Heart left ventricle (tissue), 16 donors: ENCODE measurements around the gene ALPP. TPM values are rescaled to one million over a fixed set of nuclear protein-coding genes. Genes with fewer than 3 reads are reported as not detected.
"Not testable (repeated sequence)": the region's sequence is repeated elsewhere in the genome, so short reads cannot be mapped to it uniquely, and the experiment has no call there.

ENCODE experiments used
- ATAC-seq, 4 donors: fragments of 200-7000 bp; cut with Tn5 transposase; one replicate each; pipeline ENCODE4 v1.9.1; 2020 to 2022; ENCODE audit warnings: moderate library complexity in 4 of 4, mild to moderate bottlenecking in 3 of 4, moderate number of reproducible peaks in 1 of 4
- DNase-seq, 5 donors: peaks; one replicate each; pipeline ENCODE4 v3.0.0-alpha.2; 2020
- H3K27ac ChIP-seq, 12 donors: fragments of 200-600 bp; sonication (generic) in 4 of 12; one replicate each; pipeline versions ENCODE4 v1.5.0 to v1.8.0; 2016 to 2022; ENCODE audit warnings: mild to moderate bottlenecking in 2 of 12
- H3K27me3 ChIP-seq, 9 donors: fragments of 200-600 bp; sonication (generic) in 2 of 9; one replicate each; pipeline versions ENCODE4 v1.5.1 to v1.8.0; 2016 to 2022; ENCODE audit warnings: mild to moderate bottlenecking in 3 of 9
- H3K36me3 ChIP-seq, 9 donors: fragments of 200-600 bp; sonication (generic) in 2 of 9; one replicate each; pipeline versions ENCODE4 v1.5.0 to v1.8.0; 2018 to 2022; ENCODE audit warnings: mild to moderate bottlenecking in 2 of 9
- H3K4me1 ChIP-seq, 12 donors: fragments of 200-600 bp; sonication (generic) in 4 of 12; one replicate each; pipeline versions ENCODE4 v1.5.0 to v1.8.0; 2016 to 2022; ENCODE audit warnings: mild to moderate bottlenecking in 3 of 12
- H3K4me3 ChIP-seq, 12 donors: fragments of 200-600 bp; sonication (generic) in 4 of 12; one replicate each; pipeline versions ENCODE4 v1.5.0 to v1.8.0; 2017 to 2022; ENCODE audit warnings: mild to moderate bottlenecking in 9 of 12, moderate library complexity in 4 of 12
- H3K9me3 ChIP-seq, 12 donors: fragments of 200-600 bp; sonication (generic) in 4 of 12; one replicate each; pipeline versions ENCODE4 v1.5.0 to v1.8.0; 2016 to 2022; ENCODE audit warnings: mild to moderate bottlenecking in 1 of 12
- CTCF ChIP-seq, 12 donors: fragments of 200-600 bp; sonication (generic) in 4 of 12; IDR thresholded peaks; one replicate each; pipeline versions ENCODE4 v1.5.0 to v1.8.0; 2018 to 2022; ENCODE audit warnings: antibody characterized with exemption in 12 of 12, mild to moderate bottlenecking in 5 of 12
- POLR2A ChIP-seq, 2 donors: fragments of 450-650 bp; IDR thresholded peaks; one replicate each; pipeline ENCODE4 v1.6.1; 2017; ENCODE audit warnings: antibody characterized with exemption in 2 of 2, mild to moderate bottlenecking in 2 of 2, moderate library complexity in 2 of 2
- WGBS, 4 donors: extraction: QIAGEN DNeasy Blood & Tissue Kit in 2 of 4; methylation state at CpG; one replicate each; pipeline versions ENCODE4 v1.1.5 to v1.1.7; 2013 to 2018; 5-methylcytosine and 5-hydroxymethylcytosine counted together
- intact Hi-C, 10 donors: fragments of 100-400 bp; cut with DNase I; formaldehyde crosslinking; loops; one replicate each; pipeline versions ENCODE4 v1.11.1 to v1.14.2; 2022
- polyA plus RNA-seq, 2 donors: library from polyadenylated mRNA; stranded (reverse); fragments of 200-250 nt; gene quantifications; one replicate each; pipeline ENCODE4 v1.2.3, GENCODE V29; 2013
- total RNA-seq, 9 donors: library from RNA; depleted of rRNA in 2 of 9; stranded (reverse); fragments of >200 nt in 2 of 9; fragmentation: NEBNext Ultra II Directional in 3 of 9; extraction: Animal tissue kit (Norgen Biotek cat#: 25700) in 3 of 9; gene quantifications; one replicate each; pipeline versions ENCODE4 v1.1.0 to v1.2.4, GENCODE V29; 2016 to 2023
- donor health status: ischemic (EF 13 %, LVEDD 7.1; RV severe dilation, severe dysfunction).
- donor health status: healthy with polysubstance abuse.
- donor health status: DM: no; HTN: yes; CAD: no.
- donor health status: DM: no; HTN: no; CAD: no.
- donor health status: ischemic (EF 25% LVEDD 6.9; RV normal size, moderate dysfunction).
- donor health status: ischemic (EF 25% LVEDD 5.7; RV mildly dilated, moderate dysfunction).
- donor health status: healthy.
- donor health status: DM: yes; HTN: yes; CAD: no.
- donor health status: ischemic (EF 35%, LVEDD 5.7; RV mildly dilated, moderate dysfunction).
- donor health status: nonischemic (EF 11% LVEDD 7.7; RV severe dilation, severe dysfunction).
- donor health status: DM: yes; HTN: yes; CAD: no.
- donor health status: PGD.
- donor health status: ischemic (EF 29% LVEDD 5.4; RV normal size, mild dysfunction).
- donor health status: nonischemic (EF 23%, LVEDD 6.1; RV moderate dilation, normal function).

The ALPP gene
- total and polyA plus RNA-seq, 11 donors = not detected

GRCh38 chr2:232335206-232335858, 43.2 kb upstream of the ALPP start:
- WGBS, 4 donors = 60 to 83% (median 66%) methylated on average over 6 to 15 of the region's 15 CpGs
- peak in 4 of 5 donors; percentile 10 to 56 (median 16) for DNase-seq
- intact Hi-C loops = loop anchor here in 2 of 10 donors (10.0 kb wide), 2 partner anchors 99 to 109 kb away; no protein-coding TSS in a partner anchor
- not testable (repeated sequence) for H3K27me3 ChIP-seq, H3K4me3 ChIP-seq, H3K4me1 ChIP-seq, H3K9me3 ChIP-seq, H3K27ac ChIP-seq, ATAC-seq
- peak; percentile 31 to 59 (median 43) for TF ChIP-seq CTCF (IDR thresholded peaks at IDR 0.05)
- H3K36me3 ChIP-seq = peaks cover 0 to 13% (median 0%) of the 10 kb centered on the region in 9 donors

GRCh38 chr2:232335859-232336215, 42.7 kb upstream of the ALPP start:
- WGBS, 4 donors = 89 to 97% (median 95%) methylated on average over 4 of the region's 4 CpGs
- H3K4me1 ChIP-seq = peaks cover 0 to 8% (median 0%) of the 10 kb centered on the region in 12 donors
- DNase-seq = peak in 3 of 5 donors; percentile 10 to 46 (median 17)
- peaks cover 0 to 13% (median 0%) of the 10 kb centered on the region in 9 donors for H3K36me3 ChIP-seq
- ATAC-seq = no peak
- intact Hi-C loops = loop anchor here in 2 of 10 donors (10.0 kb wide), 2 partner anchors 99 to 109 kb away; no protein-coding TSS in a partner anchor
- H3K9me3 ChIP-seq = no peaks in the 10 kb centered on the region
- H3K27ac ChIP-seq = no peak overlapping the region
- H3K27me3 ChIP-seq = no peaks in the 10 kb centered on the region
- H3K4me3 ChIP-seq = no peak overlapping the region
- TF ChIP-seq CTCF (IDR thresholded peaks at IDR 0.05) (no peak), POLR2A (IDR thresholded peaks at IDR 0.05) (no peak)

GRCh38 chr2:232336241-232336736, 42.3 kb upstream of the ALPP start:
- TF ChIP-seq CTCF (IDR thresholded peaks at IDR 0.05) = no peak
- no peak for TF ChIP-seq POLR2A (IDR thresholded peaks at IDR 0.05)
- Histone ChIP-seq H3K4me1 (peaks cover 0 to 5% (median 0%) of the 10 kb centered on the region in 12 donors), H3K36me3 (peaks cover 0 to 13% (median 0%) of the 10 kb centered on the region in 9 donors), H3K27ac (no peak overlapping the region), H3K27me3 (no peaks in the 10 kb centered on the region), H3K4me3 (no peak overlapping the region), H3K9me3 (no peaks in the 10 kb centered on the region)
- peak in 3 of 5 donors; percentile 4 to 34 (median 12) for DNase-seq
- 90 to 96% (median 94%) methylated on average over 13 to 15 of the region's 15 CpGs for WGBS, 4 donors
- intact Hi-C loops = loop anchor here in 2 of 10 donors (10.0 kb wide), 2 partner anchors 99 to 109 kb away; no protein-coding TSS in a partner anchor
- ATAC-seq = no peak

GRCh38 chr2:232336981-232337720, 41.4 kb upstream of the ALPP start:
- Histone ChIP-seq H3K36me3 (peaks cover 0 to 13% (median 0%) of the 10 kb centered on the region in 9 donors), H3K4me1 (no peaks in the 10 kb centered on the region), H3K9me3 (no peaks in the 10 kb centered on the region), H3K27me3 (no peaks in the 10 kb centered on the region), H3K27ac (no peak overlapping the region), H3K4me3 (no peak overlapping the region)
- ATAC-seq (no peak), DNase-seq (peak in 3 of 5 donors; percentile 8 to 53 (median 11))
- intact Hi-C loops = loop anchor here in 2 of 10 donors (10.0 kb wide), 2 partner anchors 98 to 108 kb away; no protein-coding TSS in a partner anchor
- TF ChIP-seq CTCF (IDR thresholded peaks at IDR 0.05) (no peak), POLR2A (IDR thresholded peaks at IDR 0.05) (no peak)
- 86 to 90% (median 88%) methylated on average over 13 to 18 of the region's 18 CpGs for WGBS, 4 donors

- ATAC-seq, H3K4me3 ChIP-seq, H3K27me3 ChIP-seq, H3K4me1 ChIP-seq, H3K9me3 ChIP-seq, H3K27ac ChIP-seq: not testable (repeated sequence)
- 90 to 95% (median 93%) methylated on average over 3 to 13 of the region's 16 CpGs for WGBS, 4 donors
- peaks cover 0 to 13% (median 0%) of the 10 kb centered on the region in 9 donors for H3K36me3 ChIP-seq
- peak in 3 of 5 donors; percentile 6 to 42 (median 9) for DNase-seq
- intact Hi-C loops = loop anchor here in 2 of 10 donors (10.0 kb wide), 2 partner anchors 97 to 107 kb away; no protein-coding TSS in a partner anchor
These were observed 40.3 kb upstream of the ALPP start for GRCh38 chr2:232338094-232338758.
